ENCODE data around the gene ZNF804A.

ZNF804A gene

GRCh38 chr2:184729581-184729980 lies 131.3 kb downstream of the ZNF804A start:
- no peak for DNase-seq
- Histone ChIP-seq H3K36me3 (no peaks in the 10 kb centered on the region), H3K27ac (no peak overlapping the region), H3K27me3 (ENCODE audit: insufficient read depth, low read depth, severe bottlenecking) (no peaks in the 10 kb centered on the region), H3K4me3 (ENCODE audit: low read depth, low read length) (no peak overlapping the region), H3K9me3 (ENCODE audit: severe bottlenecking) (no peaks in the 10 kb centered on the region)
- no peak for TF ChIP-seq CTCF (IDR thresholded peaks at IDR 0.05; ENCODE audit: low read depth, low read length)

GRCh38 chr2:184730288-184730687 lies 132.0 kb downstream of the ZNF804A start:
- Histone ChIP-seq H3K36me3 (no peaks in the 10 kb centered on the region), H3K9me3 (ENCODE audit: severe bottlenecking) (no peaks in the 10 kb centered on the region), H3K27ac (no peak overlapping the region), H3K4me3 (ENCODE audit: low read depth, low read length) (no peak overlapping the region), H3K27me3 (ENCODE audit: insufficient read depth, low read depth, severe bottlenecking) (no peaks in the 10 kb centered on the region)
- DNase-seq = no peak
- no peak for TF ChIP-seq CTCF (IDR thresholded peaks at IDR 0.05; ENCODE audit: low read depth, low read length)

GRCh38 chr2:184734338-184734737 lies 136.0 kb downstream of the ZNF804A start:
- Histone ChIP-seq H3K36me3 (no peaks in the 10 kb centered on the region), H3K4me3 (ENCODE audit: low read depth, low read length) (no peak overlapping the region), H3K9me3 (ENCODE audit: severe bottlenecking) (no peaks in the 10 kb centered on the region), H3K27me3 (ENCODE audit: insufficient read depth, low read depth, severe bottlenecking) (no peaks in the 10 kb centered on the region), H3K27ac (no peak overlapping the region)
- no peak for DNase-seq
- TF ChIP-seq CTCF (IDR thresholded peaks at IDR 0.05; ENCODE audit: low read depth, low read length) = no peak

GRCh38 chr2:184735611-184736010 lies 137.3 kb downstream of the ZNF804A start:
- no peak overlapping the region for H3K4me3 ChIP-seq (ENCODE audit: low read depth, low read length)
- no peaks in the 10 kb centered on the region for H3K9me3 ChIP-seq (ENCODE audit: severe bottlenecking)
- no peak for TF ChIP-seq CTCF (IDR thresholded peaks at IDR 0.05; ENCODE audit: low read depth, low read length)
- no peak overlapping the region for H3K27ac ChIP-seq
- H3K36me3 ChIP-seq = no peaks in the 10 kb centered on the region
- H3K27me3 ChIP-seq (ENCODE audit: insufficient read depth, low read depth, severe bottlenecking) = no peaks in the 10 kb centered on the region
- DNase-seq = no peak

- no peak for TF ChIP-seq CTCF (IDR thresholded peaks at IDR 0.05; ENCODE audit: low read depth, low read length)
- no peak overlapping the region for H3K4me3 ChIP-seq (ENCODE audit: low read depth, low read length)
- no peaks in the 10 kb centered on the region for H3K9me3 ChIP-seq (ENCODE audit: severe bottlenecking)
These were observed 144.8 kb downstream of the ZNF804A start for GRCh38 chr2:184743096-184743495.

GRCh38 chr2:184756161-184756560 lies 157.8 kb downstream of the ZNF804A start:
- TF ChIP-seq CTCF (IDR thresholded peaks at IDR 0.05; ENCODE audit: low read depth, low read length) = no peak
- Histone ChIP-seq H3K27me3 (ENCODE audit: insufficient read depth, low read depth, severe bottlenecking) (no peaks in the 10 kb centered on the region), H3K36me3 (no peaks in the 10 kb centered on the region), H3K4me3 (ENCODE audit: low read depth, low read length) (no peak overlapping the region), H3K27ac (no peak overlapping the region), H3K9me3 (ENCODE audit: severe bottlenecking) (no peaks in the 10 kb centered on the region)
- DNase-seq = no peak

More at GRCh38 chr2:184743096-184743495, 144.8 kb downstream of the ZNF804A start:
- Histone ChIP-seq H3K27me3 (ENCODE audit: insufficient read depth, low read depth, severe bottlenecking) (no peaks in the 10 kb centered on the region), H3K36me3 (no peaks in the 10 kb centered on the region), H3K27ac (no peak overlapping the region)
- DNase-seq = no peak
